Measurements from ENCODE around the gene NEK6.

NEK6 gene

GRCh38 chr9:124373851-124374250 is 116.1 kb downstream of the NEK6 start:
- no peak for DNase-seq (ENCODE audit: low read depth)

GRCh38 chr9:124375726-124376125 is 118.0 kb downstream of the NEK6 start:
- DNase-seq (ENCODE audit: low read depth) = no peak

GRCh38 chr9:124376329-124376728 is 118.6 kb downstream of the NEK6 start:
- DNase-seq (ENCODE audit: low read depth) = no peak

DNA sequence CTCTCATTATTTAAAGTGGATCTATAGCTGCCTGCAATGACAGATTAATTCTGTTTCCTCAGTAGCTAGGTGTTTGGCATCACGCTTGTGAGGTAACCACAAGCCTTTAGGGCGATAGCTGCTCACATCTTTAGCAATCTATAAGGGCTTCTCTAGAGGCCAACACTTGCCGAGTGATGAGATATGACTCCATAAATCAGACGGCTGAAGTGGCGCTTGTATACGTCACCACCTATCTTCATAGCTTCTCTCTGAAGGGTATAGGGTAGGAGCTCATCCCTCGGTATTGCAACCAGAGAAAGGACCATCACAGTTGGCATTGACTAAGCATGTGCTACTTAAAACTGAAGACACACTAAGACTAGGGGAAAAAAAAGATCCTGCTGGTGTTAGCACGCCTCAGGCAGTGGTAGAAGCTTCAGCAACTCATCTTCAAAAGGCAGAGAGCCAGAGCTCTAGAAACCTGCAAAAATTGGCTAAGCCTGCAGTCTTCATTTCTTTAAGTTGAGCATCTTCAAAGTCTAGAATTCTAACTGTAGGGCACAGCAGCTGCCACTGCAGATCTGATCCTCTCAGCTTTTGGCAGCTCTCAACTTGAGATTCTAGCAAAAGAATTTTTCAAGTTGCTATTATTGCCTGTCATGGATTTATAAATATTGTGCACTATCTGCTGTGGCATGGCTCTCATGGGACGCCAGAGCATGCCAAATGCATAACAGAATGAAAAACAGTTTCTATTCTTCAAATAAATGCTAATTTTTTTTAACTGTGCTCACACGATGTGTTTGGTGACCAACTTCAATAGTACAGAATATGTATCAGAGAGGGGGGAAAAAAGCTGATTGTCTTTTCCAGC is 120.0 kb downstream of the NEK6 start:
- no peak for DNase-seq (ENCODE audit: low read depth)

DNA sequence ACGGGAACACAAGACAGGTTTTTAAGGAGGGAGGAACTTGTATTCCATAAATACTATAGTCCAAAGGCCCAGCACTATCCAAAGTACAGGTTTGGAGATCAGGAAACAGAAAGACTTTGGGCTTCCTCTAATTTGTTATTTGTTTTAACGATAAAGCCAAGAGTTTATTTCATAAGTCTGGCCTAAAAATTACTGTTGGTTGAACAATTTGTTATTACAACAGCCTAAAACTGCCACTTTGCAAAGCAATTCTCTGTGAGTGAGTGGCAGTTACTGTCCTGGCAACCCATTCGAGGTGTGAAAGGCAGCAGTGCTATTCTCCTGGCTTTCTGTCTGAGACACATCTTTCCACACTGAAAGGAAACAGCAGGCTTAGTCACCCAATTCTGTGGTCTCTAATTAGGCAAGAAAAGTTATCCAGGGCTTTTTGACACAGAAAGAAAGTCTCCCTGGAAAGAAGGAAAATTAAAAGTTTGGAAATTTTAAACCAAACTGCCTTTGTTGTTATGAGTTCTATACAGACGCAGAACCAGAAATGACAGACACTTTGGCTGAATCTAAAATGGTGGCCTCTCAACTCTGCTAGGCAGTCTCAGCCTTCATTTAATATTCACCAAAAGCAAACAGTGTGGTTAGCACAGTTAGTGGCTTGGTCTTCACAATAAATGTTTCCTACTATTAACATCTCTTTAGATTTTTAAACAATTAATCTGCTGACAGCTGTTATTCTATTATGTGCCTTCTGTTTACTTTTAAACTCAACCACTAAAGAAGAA is 123.6 kb downstream of the NEK6 start:
- DNase-seq (ENCODE audit: low read depth) = no peak

DNA sequence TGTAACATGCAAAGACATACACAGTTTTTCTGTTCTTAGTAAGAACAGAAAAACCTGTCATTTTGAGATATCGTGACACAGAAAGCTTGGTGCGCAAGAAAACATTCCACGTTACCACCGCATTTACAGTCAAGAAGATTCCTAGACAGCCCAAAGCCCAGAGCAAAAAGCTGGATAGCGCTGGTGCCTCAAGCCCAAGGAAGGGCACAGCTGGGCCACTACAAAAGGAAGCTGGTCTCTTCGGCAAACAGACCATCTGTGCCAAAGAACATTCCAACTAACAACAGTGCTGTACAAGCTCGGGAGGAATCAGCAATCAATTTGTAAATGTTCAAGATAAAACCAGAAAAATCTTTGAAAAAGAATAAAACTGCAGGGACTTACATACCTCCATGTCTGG is 126.5 kb downstream of the NEK6 start:
- DNase-seq (ENCODE audit: low read depth) = no peak

DNA sequence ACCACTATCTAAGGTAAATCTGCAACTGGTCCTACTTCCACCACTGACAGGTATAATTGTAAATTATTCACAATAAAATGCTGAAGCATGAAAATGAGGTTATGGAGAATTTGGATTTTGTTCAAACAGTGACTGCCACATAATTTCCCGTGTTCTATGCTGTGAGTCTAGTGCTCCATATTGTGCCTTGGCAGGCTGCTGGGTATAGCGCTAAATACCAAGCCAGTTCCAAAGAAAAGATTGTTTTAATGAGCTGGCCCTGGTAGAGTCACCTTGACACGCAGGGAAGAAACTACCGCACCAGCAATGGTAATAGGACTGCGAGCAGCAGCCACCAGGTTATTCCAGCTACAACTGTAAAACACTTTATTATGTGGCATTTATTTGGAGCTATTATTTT is 127.1 kb downstream of the NEK6 start:
- DNase-seq (ENCODE audit: low read depth) = no peak

DNA sequence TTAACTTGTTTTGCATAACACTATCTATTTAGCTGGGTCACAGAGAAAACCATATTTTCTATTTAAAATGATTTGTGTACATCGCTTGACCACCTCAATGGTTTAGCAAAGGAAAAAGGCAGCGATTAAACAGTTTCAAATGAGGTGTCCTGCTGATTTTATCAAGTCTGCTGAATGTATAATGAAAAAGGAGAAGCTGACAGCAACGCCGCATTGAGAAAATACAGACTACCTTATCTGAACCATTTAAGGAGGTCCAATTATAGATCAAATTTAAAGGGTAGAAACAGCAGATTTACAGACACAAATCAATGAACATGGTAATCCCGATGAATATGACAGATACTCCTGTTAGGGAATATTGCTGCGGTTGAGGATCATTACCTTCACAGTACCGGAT is 127.9 kb downstream of the NEK6 start:
- no peak for DNase-seq (ENCODE audit: low read depth)

- no peak for DNase-seq (ENCODE audit: low read depth)
Observed at GRCh38 chr9:124386201-124386600, 128.5 kb downstream of the NEK6 start.

- no peak for DNase-seq (ENCODE audit: low read depth)
Observed at GRCh38 chr9:124388275-124389048, 130.7 kb downstream of the NEK6 start.

DNA sequence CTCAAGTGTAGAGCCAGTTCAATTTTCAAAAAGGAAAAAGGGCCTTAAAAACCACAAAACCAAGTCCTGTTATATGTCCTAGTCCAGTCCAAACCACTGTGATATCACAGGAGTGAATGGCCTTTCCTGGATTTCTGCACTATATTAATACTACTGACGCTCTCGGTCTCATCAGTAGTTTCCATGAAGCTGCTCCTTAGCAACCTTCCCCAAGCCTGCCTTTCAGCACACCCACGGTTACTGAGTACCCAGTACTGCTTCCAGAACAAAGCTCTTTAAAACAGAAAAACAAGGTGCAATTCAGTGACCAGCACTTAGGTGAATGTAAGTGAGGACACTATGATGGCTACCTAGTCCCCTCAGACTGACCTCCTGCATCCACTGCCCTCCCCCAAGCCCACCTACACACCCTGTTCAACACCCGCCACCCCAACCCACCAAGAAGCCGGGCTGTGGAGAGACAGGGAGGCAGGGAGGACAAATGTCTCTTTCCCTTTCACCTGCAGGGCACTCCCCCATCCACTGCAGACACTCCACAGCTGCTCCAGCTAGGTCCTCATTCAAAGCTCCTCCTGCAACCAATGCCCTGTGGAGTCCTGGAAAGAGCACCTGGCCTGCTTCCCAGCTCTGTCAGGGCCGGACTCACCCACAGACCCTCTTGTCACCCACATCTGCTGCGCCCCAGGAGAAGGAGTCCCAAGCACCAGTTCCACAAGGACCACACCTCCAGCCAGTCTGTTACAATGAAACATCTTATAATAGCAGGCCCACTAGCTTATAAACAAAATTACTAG is 131.6 kb downstream of the NEK6 start:
- DNase-seq (ENCODE audit: low read depth) = no peak

- no peak for DNase-seq (ENCODE audit: low read depth)
Observed at GRCh38 chr9:124390794-124391658, 133.3 kb downstream of the NEK6 start.

DNA sequence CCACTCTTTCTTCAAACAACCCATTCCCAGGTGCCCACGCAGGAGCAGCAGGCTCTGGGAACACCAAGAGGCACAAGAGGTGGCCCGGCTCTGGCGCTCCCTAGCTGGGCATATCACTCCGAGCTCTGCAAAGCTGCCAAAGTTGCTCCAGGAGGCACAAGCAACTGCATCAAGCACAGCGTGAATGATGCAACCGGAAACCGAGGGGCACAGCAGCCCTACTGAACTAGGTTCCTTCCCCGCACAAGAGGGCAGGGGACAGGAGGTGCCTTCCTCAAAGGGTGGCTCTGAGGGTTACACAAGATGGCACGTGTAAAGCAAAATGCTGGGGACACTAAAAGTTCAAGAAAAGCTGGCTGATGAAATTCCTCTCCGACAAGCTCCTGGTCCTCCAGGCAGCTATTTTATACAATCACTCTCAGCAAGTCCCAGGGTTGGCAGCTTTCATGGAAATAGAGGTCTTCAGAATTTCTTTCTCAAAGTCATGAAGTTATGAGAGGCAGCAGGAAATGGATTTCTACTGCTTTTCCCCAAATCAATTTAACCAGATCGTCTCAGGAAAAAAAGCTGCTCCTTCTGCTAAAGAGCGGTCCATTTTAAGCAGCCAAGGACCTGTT is 134.6 kb downstream of the NEK6 start:
- DNase-seq (ENCODE audit: low read depth) = no peak

DNA sequence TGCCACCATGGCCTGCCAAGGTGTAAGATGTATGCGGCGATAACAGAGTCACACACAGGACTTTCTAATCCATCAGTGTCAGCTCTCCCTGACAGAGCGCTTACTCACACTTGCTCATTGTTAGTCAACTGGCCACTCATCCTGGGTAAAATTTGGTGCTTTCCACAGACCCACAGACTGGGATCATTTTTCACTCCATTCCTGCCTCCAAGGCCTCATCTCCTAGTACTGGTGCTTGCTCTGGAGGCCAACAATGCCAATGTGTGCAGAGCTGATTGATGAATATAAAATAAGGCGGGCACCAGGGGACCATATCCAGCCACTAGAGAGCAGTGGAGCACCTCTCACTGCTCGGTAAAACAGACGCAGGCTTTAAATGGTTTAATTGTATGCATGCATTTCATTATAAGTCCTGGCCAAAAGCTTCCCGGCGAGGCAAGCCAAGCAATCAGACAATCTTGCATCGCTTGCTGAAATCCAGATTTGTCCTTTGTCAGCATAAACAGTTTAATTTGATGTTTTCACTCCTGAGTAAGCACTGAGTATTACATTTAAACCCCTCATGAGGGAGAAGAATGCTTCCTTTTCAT is 135.2 kb downstream of the NEK6 start:
- DNase-seq (ENCODE audit: low read depth) = no peak

DNA sequence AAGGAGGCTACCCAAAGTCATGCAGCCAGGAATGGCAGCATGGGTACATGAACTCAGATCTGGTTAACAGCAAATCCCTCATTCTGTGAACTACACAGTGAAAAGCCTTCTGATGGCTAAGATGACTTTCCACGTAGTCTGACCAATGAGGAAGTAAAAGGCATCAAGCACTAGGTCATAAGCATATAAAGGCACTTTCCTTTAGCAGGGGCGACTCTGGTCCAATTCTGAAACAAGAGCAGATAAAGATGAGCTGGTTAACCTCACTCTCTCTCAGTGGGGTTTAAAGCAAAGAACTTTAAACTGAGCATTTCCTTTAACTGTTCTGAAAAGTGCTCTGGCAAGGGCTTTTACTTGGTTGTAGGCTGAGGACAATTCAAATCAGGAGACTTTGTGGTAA is 136.4 kb downstream of the NEK6 start:
- DNase-seq (ENCODE audit: low read depth) = no peak

DNA sequence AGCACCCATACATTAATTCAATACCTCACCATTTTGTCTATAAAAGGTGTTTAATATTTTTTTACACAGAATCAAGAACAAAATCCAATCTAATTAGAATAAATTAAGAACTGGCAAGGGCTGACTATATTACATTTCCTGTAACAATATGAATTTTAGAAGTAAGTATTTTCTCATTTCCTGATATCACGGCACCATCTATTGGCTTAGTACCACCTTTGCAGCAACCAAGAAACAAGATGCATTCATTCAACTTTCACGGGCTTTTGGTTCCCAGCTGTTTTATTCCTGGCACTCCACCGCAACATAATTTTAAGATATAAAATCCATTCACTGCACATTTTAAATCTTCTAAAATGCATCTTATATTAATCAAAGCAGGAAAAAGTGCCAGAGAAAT is 136.8 kb downstream of the NEK6 start:
- DNase-seq (ENCODE audit: low read depth) = no peak

- DNase-seq (ENCODE audit: low read depth) = no peak
Observed at GRCh38 chr9:124395826-124396225, 138.1 kb downstream of the NEK6 start.

DNA sequence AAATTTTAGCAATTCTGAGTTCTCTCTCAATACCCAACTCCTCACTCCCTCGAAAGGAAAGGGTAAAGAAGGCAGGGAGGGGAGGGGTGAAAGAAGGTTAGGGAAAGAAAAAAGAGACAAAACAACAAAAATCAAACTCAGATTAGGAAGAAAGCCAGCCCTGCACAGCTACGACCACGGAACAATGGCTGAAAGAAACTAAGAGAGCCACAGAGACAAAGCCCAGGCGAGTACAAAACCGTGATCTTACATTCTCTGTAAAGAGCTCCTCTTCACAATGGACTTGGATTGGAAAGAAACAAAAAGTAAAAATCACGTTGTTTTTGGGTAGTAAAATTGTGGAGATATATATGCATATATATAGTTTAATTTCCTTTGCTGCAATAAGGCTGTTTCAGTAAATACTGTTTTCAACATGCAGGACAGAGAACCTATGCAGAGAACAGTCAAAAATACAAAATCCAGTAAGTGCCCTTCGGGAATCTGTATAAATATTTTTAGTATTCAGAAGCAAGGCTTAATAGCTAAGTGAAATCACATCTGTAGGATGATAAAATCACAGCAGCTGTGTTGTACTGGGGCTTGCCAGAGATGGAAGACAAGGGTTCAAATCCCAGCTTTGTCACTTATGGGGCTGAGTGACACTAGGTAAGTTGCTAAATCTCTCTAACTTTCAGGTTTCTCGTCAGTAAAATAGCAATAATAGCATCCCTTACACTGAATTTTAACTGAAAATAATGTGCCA is 140.6 kb downstream of the NEK6 start:
- no peak for DNase-seq (ENCODE audit: low read depth)

GRCh38 chr9:124399323-124399967 is 141.7 kb downstream of the NEK6 start:
- no peak for DNase-seq (ENCODE audit: low read depth)

Data from stimulated activated CD8-positive, alpha-beta memory T cell treated with anti-CD3 and anti-CD28 coated beads, Interleukin-12 subunit alpha, Interleukin-12 subunit beta, amount 100 ng/mL, for 4 hours (primary cell).